ENCODE data around the gene PCDHB12.
"Not testable (repeated sequence)": the region's sequence is repeated elsewhere in the genome, so short reads cannot be mapped to it uniquely, and the experiment has no call there.

GRCh38 chr5:141225421-141225820 is 16.9 kb downstream of the PCDHB12 start:
- not testable (repeated sequence) for TF ChIP-seq POLR2AphosphoS5, CTCF, EP300 (IDR thresholded peaks at IDR 0.05)
